ENCODE data around the gene LRCH1.

DNA sequence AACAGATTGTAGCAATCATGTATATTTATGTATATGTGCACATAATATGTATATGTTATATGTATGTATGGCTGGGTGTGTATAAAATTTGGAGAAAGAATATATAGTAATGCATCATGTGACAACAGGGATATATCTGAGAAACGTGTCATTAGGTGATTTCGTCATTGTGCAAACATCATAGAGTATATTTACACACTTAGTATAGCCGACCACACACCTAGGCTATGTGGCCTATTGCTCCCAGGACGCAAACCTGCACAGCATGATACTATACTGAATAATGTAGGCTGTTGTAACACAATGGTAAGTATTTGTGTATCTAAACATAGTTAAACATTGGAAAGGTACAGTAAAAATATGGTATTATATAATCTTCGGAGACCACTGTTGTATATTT lies 200.2 kb downstream of the LRCH1 start:
- TF ChIP-seq POLR2A (IDR thresholded peaks at IDR 0.05; ENCODE audit: low read length) (no peak), GATA1 (IDR thresholded peaks at IDR 0.05; ENCODE audit: low read depth, low read length) (no peak)

Measured in erythroblast (primary cell).